HL-60 (cell line): ENCODE data around the gene RNASEH2C.
"Not testable (repeated sequence)": the region's sequence is repeated elsewhere in the genome, so short reads cannot be mapped to it uniquely, and the experiment has no call there.

Experiments
- DNase-seq, 2 experiments: peaks; one replicate each; pipeline ENCODE4 v3.0.0-alpha.2; 2010 to 2020; ENCODE audit warnings: low read depth in 1 of 2, low spot score in 1 of 2
- H3K27ac ChIP-seq: fragments of 250-450 bp; sonication (Bioruptor Pico); replicated peaks from 2 replicates; pipeline ENCODE4 v1.5.1; 2020; ENCODE audit warnings: mild to moderate bottlenecking, moderate library complexity
- H3K27me3 ChIP-seq: fragments of 250-450 bp; sonication (Bioruptor Pico); 2 replicates; pipeline ENCODE4 v1.5.1; 2021; ENCODE audit warnings: mild to moderate bottlenecking, moderate library complexity; ENCODE audit not compliant: insufficient read depth, poor library complexity, severe bottlenecking
- H3K4me3 ChIP-seq: replicated peaks from 2 replicates; pipeline ENCODE4 v1.5.1; 2011; ENCODE audit warnings: mild to moderate bottlenecking, control low read depth, low read length; ENCODE audit not compliant: insufficient read depth
- CTCF ChIP-seq: IDR thresholded peaks from one replicate; pipeline ENCODE4 v1.5.1; 2011; ENCODE audit warnings: low read length, control low read depth, inconsistent platforms; ENCODE audit not compliant: insufficient read depth
- GABPA ChIP-seq: IDR thresholded peaks from 2 replicates; pipeline ENCODE4 v1.6.1; 2012; ENCODE audit warnings: low read depth
- POLR2AphosphoS5 ChIP-seq: IDR thresholded peaks from 2 replicates; pipeline ENCODE4 v1.6.1; 2012; ENCODE audit warnings: low read depth
- SPI1 ChIP-seq: IDR thresholded peaks from 2 replicates; pipeline ENCODE4 v1.6.1; 2012; ENCODE audit warnings: low read depth, mild to moderate bottlenecking, borderline replicate concordance
- TF ChIP-seq, protein P1 (sequence below): IDR thresholded peaks from 2 replicates; pipeline ENCODE4 v1.6.1; 2012; ENCODE audit warnings: low read depth; ENCODE audit not compliant: insufficient replicate concordance

RNASEH2C gene

GRCh38 chr11:65741185-65741584 is 20.6 kb upstream of the RNASEH2C start:
- TF ChIP-seq GABPA (no peak), CTCF (no peak), SPI1 (no peak), POLR2AphosphoS5 (no peak)
- TF ChIP-seq, protein P1, sequence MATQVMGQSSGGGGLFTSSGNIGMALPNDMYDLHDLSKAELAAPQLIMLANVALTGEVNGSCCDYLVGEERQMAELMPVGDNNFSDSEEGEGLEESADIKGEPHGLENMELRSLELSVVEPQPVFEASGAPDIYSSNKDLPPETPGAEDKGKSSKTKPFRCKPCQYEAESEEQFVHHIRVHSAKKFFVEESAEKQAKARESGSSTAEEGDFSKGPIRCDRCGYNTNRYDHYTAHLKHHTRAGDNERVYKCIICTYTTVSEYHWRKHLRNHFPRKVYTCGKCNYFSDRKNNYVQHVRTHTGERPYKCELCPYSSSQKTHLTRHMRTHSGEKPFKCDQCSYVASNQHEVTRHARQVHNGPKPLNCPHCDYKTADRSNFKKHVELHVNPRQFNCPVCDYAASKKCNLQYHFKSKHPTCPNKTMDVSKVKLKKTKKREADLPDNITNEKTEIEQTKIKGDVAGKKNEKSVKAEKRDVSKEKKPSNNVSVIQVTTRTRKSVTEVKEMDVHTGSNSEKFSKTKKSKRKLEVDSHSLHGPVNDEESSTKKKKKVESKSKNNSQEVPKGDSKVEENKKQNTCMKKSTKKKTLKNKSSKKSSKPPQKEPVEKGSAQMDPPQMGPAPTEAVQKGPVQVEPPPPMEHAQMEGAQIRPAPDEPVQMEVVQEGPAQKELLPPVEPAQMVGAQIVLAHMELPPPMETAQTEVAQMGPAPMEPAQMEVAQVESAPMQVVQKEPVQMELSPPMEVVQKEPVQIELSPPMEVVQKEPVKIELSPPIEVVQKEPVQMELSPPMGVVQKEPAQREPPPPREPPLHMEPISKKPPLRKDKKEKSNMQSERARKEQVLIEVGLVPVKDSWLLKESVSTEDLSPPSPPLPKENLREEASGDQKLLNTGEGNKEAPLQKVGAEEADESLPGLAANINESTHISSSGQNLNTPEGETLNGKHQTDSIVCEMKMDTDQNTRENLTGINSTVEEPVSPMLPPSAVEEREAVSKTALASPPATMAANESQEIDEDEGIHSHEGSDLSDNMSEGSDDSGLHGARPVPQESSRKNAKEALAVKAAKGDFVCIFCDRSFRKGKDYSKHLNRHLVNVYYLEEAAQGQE: no peak
- H3K4me3 ChIP-seq: no peak overlapping the region
- H3K27me3 ChIP-seq: no peaks in the 10 kb centered on the region
- no peak overlapping the region for H3K27ac ChIP-seq
- DNase-seq: no peak

DNA sequence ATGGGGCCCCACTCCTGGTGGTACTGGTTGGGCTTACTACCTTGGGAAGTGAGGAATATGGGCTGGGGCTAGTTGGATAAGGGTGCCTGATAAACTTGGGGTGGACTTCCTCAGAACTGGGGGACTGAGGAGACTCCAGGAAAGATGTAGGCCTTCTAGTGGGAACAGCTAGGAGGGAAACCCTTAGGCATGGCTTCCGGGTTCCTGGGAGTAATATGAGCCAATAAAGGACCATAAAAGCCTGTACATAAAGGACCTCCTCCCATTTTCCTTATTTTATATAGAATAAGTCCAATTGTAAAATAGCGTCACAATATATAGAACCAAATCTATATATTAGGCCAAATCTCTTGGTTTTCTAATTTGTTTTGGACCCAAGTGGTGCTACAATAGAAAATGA is 18.4 kb upstream of the RNASEH2C start:
- H3K27ac ChIP-seq: no peak overlapping the region
- DNase-seq: no peak
- H3K4me3 ChIP-seq: no peak overlapping the region
- TF ChIP-seq POLR2AphosphoS5: no peak
- no peak for TF ChIP-seq SPI1
- TF ChIP-seq, protein P1: no peak
- no peaks in the 10 kb centered on the region for H3K27me3 ChIP-seq

DNA sequence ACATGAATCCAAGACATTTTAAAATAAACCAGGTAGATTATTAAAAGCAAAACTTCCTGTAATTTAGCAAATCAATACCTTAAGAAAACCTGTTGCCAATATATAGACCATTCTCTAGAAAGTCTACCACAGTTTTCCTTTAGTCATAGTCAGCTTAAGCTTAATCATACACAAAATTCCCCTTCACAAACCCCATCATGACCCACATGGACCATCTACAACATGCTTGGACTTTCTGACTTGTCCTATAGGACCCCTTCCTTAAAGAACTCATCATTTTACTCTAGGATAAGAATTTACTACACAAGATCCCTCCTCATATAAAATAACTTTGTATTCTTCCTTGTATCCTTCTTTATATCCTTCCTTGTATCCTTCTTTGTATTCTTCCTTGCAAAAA is 16.2 kb upstream of the RNASEH2C start:
- Histone ChIP-seq H3K4me3 (no peak overlapping the region), H3K27ac (no peak overlapping the region), H3K27me3 (no peaks in the 10 kb centered on the region)
- DNase-seq: no peak
- TF ChIP-seq POLR2AphosphoS5 (no peak), SPI1 (no peak), GABPA (no peak), CTCF (no peak)
- TF ChIP-seq, protein P1: no peak

- H3K27me3 ChIP-seq, H3K27ac ChIP-seq, DNase-seq, H3K4me3 ChIP-seq: not testable (repeated sequence)
These were observed 14.5 kb upstream of the RNASEH2C start for GRCh38 chr11:65735111-65735510.
